PC-3 (cell line): ENCODE results near the gene LHX4.

ENCODE experiments used
- CTCF ChIP-seq: fragments of 300-600 bp; sonication (generic); conservative IDR thresholded peaks from 2 replicates; pipeline ENCODE4 v1.5.1; 2017; ENCODE audit warnings: antibody characterized with exemption, low read depth, mild to moderate bottlenecking, low read length
- EZH2 ChIP-seq: fragments of 300-600 bp; sonication (generic); IDR thresholded peaks from one replicate; pipeline ENCODE4 v1.6.1; 2017; ENCODE audit warnings: antibody characterized with exemption, mild to moderate bottlenecking, low read length; ENCODE audit not compliant: unreplicated experiment

- no peak for TF ChIP-seq EZH2
- TF ChIP-seq CTCF = no peak
Observed at GRCh38 chr1:180254854-180255253, 24.8 kb downstream of the LHX4 start.
